Karpas-422 (cell line): ENCODE measurements around the gene TAS2R10. TPM values are rescaled to one million over a fixed set of nuclear protein-coding genes. Genes with fewer than 3 reads are reported as not detected.

Source experiments
- small RNA-seq: library from RNA; depleted of rRNA; stranded (forward); fragments of <200 nt; gene quantifications from one replicate; pipeline ENCODE3, GENCODE V24; 2014
- total RNA-seq: library from RNA; depleted of rRNA; stranded (reverse); fragments of >200 nt; shearing (Covaris generic); gene quantifications from 2 replicates; pipeline ENCODE4 v1.2.3, GENCODE V29; 2014; ENCODE audit warnings: low replicate concordance; rRNA removed

The TAS2R10 gene
- total RNA-seq, 1 experiment from 2014 or later: 7.3 TPM

Small RNA genes lying within 50 kb of the gene (small RNA-seq; reads per million reads assigned to genes)
- gene PRR4: 0.20 reads per million

Other genes starting within 250 kb of the TAS2R10 start
- gene MAGOHB, start 212.7 kb downstream of the TAS2R10 start, total RNA-seq: 35.3 and 55.4 TPM in 2 replicates
- gene STYK1, start 152.3 kb downstream of the TAS2R10 start, total RNA-seq: not detected in 2 replicates
- gene YBX3, start 103.0 kb downstream of the TAS2R10 start, total RNA-seq: not detected in 2 replicates
- gene TAS2R7, start 23.7 kb downstream of the TAS2R10 start, total RNA-seq: 0.47 TPM in 1 of 2 replicates, not detected in the other
- gene TAS2R8, start 19.1 kb downstream of the TAS2R10 start, total RNA-seq: 0.52 TPM in 1 of 2 replicates, not detected in the other
- gene TAS2R9, start 16.2 kb downstream of the TAS2R10 start, total RNA-seq: 0.19 TPM in 1 of 2 replicates, not detected in the other
- gene PRR4, start 23.1 kb upstream of the TAS2R10 start, total RNA-seq: 5.7 and 12.7 TPM in 2 replicates
- 27.7 and 64.5 TPM in 2 replicates for gene PRH1, start 57.9 kb upstream of the TAS2R10 start, total RNA-seq
- 3.2 and 8.9 TPM in 2 replicates for gene TAS2R13, start 83.2 kb upstream of the TAS2R10 start, total RNA-seq
- gene PRH2, start 102.9 kb upstream of the TAS2R10 start, total RNA-seq: not detected in 2 replicates
- gene TAS2R14, start 112.9 kb upstream of the TAS2R10 start, total RNA-seq: 3.9 and 12.6 TPM in 2 replicates
- 3.9 and 12.0 TPM in 2 replicates for gene TAS2R50, start 160.6 kb upstream of the TAS2R10 start, total RNA-seq
- gene TAS2R20, start 171.9 kb upstream of the TAS2R10 start, total RNA-seq: 4.0 and 18.2 TPM in 2 replicates
- 3.5 and 16.4 TPM in 2 replicates for gene TAS2R19, start 196.3 kb upstream of the TAS2R10 start, total RNA-seq
- 9.5 and 18.0 TPM in 2 replicates for gene TAS2R31, start 205.0 kb upstream of the TAS2R10 start, total RNA-seq
- gene TAS2R46, start 235.9 kb upstream of the TAS2R10 start, total RNA-seq: 0.83 and 6.3 TPM in 2 replicates